Activated T-cell treated with anti-CD3 and anti-CD28 coated beads, Interleukin-2, amount 50 U/mL, for 1 hour (primary cell): ENCODE data around the gene CCNI.
"Not testable (repeated sequence)": the region's sequence is repeated elsewhere in the genome, so short reads cannot be mapped to it uniquely, and the experiment has no call there.

Experiments used
- DNase-seq: peaks from one replicate; pipeline ENCODE4 v3.0.0-alpha.2; 2020

CCNI gene

GRCh38 chr4:77037168-77037567 lies 38.6 kb downstream of the CCNI start:
- DNase-seq = not testable (repeated sequence)

GRCh38 chr4:77036206-77036605 lies 39.6 kb downstream of the CCNI start:
- DNase-seq = no peak

- no peak for DNase-seq
Observed at GRCh38 chr4:77035153-77035552, 40.6 kb downstream of the CCNI start.

- DNase-seq = no peak
Observed at GRCh38 chr4:77031544-77031943, 44.2 kb downstream of the CCNI start.

GRCh38 chr4:77029757-77030156 lies 46.0 kb downstream of the CCNI start:
- DNase-seq = not testable (repeated sequence)

- no peak for DNase-seq
Observed at GRCh38 chr4:77028246-77028645, 47.5 kb downstream of the CCNI start.

- DNase-seq = no peak
Observed at GRCh38 chr4:77026322-77026704, 49.5 kb downstream of the CCNI start.

DNA sequence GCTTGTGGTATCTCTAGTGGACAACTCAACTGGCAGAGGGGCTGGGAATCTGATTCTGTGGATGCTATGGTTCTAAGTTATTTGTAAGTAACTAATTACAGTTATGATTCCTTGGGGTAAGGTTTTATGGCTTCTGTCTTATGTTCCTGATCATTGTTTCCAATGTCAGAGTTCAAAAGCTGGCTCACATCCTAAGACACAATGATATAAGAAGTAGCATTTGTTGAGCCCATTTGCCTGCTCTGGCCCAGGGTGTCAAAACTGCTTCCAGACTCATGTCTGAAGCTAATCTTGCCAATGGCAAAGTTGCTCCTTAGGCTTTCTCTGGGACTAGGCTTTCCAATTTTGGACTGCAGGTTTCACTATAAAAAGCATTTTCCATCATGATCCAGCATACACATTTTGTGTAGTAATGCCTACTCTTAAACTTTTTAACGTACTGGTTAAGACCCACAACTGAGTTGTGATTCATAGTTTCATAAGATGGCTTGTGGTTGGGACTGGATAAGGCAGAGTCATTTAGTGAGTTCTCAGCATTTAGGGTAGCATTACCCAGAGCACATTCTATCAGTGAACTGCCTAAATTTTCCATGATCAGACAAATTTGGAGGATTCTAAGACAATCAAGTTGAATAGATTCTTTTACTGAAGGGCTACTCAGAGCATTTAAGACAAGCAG lies 50.0 kb downstream of the CCNI start:
- DNase-seq = no peak

DNA sequence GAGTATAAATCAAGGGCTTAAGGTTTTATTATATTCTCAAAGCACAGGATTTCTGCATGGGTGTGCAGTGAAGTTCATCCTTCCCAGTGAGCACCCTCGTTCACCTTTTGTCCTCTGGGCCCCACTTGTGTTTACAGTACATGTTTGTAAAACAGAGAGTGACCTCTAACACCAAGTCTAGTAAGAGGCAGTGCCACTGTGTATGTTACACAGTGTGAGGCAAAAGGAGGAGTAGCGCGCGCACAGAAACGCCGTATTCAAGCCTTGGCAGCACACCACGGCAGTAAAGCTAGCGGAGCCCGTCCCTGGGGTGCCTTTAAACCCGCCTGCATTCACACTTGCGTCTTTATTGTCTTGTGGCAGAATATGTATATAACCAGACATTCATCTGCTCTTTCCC lies 51.9 kb downstream of the CCNI start:
- no peak for DNase-seq

GRCh38 chr4:77022560-77023179 lies 53.1 kb downstream of the CCNI start:
- no peak for DNase-seq

DNA sequence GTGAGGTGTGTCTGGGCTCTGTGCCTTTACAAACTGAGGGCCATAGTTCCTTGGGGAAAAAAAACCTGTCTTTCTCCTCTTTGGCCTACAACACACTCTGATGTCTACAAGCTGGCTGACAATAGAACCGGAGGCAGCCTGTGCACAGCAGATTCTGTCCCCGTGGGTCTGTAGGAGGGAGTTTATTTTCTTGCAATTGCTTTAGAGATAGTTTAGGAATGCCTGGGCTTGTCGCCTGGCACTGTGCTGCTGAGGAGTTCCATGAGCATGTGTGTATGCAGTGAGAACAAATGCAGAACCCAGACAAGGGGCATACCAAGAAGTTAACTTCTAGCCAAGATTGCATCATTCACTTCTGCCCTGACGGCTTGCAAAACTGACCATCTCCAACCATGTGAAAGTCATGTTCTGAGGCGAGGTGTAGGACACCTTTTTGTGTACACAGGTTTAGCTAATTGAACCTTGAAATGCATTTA lies 54.1 kb downstream of the CCNI start:
- no peak for DNase-seq

- DNase-seq = no peak
Observed at GRCh38 chr4:77020017-77020416, 55.8 kb downstream of the CCNI start.

GRCh38 chr4:77015390-77015789 lies 60.4 kb downstream of the CCNI start:
- DNase-seq = no peak

DNA sequence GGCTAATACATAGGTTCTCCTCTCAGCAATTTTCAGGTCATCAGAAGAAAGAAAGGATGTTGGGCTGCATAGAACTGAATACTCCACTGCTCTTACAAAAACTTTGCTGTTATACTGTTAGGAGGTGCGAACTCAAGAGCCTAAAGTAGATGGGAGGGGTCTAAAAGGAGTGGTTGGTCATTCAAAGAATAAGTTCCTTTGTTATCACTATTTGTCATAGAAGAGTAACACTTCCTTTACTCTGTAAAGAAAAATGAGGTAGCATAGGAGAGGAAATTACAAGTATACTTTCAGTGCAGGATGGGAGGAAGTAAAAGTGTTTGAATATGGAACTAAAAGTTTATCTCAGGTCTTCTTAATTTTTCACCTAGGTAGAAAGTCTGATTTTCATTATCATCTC lies 61.5 kb downstream of the CCNI start:
- no peak for DNase-seq

- no peak for DNase-seq
Observed at GRCh38 chr4:77012726-77013125, 63.1 kb downstream of the CCNI start.

GRCh38 chr4:77010841-77011354 lies 64.9 kb downstream of the CCNI start:
- DNase-seq = no peak

DNA sequence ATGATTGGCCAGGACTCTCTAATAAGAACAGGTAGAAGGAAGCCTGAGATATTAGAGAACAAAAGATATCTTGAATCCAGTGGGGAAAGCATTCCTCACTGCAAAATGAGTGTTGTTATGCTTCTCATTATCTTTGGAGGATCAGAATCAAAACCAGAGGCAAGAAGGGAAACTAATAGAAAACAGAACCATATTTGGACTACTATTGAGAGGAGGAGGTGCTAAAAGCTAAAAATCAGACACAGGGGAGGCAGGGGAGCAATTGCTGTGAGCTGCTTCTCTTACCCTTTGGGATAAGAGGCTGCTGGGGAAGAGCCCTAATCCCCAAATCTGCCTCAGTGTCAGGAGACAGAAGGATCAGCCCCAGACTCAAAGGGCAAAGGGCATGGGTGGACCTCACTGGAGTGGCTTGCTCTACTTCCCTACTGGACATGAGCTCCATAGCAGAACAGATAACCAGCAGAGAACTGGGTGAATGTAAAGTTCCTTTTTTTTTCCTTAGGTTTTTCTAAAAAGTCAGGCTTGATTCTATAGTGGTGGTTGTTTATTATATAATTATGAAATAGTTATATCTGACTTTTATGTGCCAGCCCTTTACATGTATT lies 66.2 kb downstream of the CCNI start:
- no peak for DNase-seq

- no peak for DNase-seq
Observed at GRCh38 chr4:77007358-77008230, 68.2 kb downstream of the CCNI start.

- no peak for DNase-seq
Observed at GRCh38 chr4:77006753-77007353, 68.9 kb downstream of the CCNI start.

- DNase-seq = no peak
Observed at GRCh38 chr4:77003400-77003799, 72.4 kb downstream of the CCNI start.

- no peak for DNase-seq
Observed at GRCh38 chr4:77002321-77003107, 73.3 kb downstream of the CCNI start.

DNA sequence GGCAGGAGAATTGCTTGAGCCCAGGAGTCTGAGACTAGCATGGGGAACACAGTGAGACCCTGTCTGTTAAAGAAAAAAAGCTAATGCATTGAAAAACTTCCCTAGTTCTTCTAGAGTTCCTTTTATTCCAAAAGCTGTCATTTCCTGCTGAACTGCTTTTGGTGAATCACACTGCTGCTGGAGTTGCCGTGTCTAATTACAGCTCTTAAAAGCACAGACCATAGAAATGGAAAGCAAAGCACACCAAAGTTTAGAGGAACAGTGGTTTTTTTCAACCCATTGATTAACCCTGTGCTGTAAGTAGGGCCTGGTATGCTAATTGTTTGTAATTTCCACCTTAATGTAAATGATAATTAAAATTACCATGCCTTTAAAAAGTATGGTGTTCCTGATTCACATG lies 73.9 kb downstream of the CCNI start:
- no peak for DNase-seq
